Measurements from ENCODE around the gene ID3. TPM values are rescaled to one million over a fixed set of nuclear protein-coding genes. Genes with fewer than 3 reads are reported as not detected.

ID3 gene
- total RNA-seq, 1 experiment from 2014 or later, result 119 TPM

- Histone ChIP-seq H3K56ac (ENCODE audit: insufficient read length, low read depth, low read length) (no peak overlapping the region), H3K27me3 (ENCODE audit: insufficient read depth, low read length) (no peaks in the 10 kb centered on the region), H3K9me3 (ENCODE audit: control insufficient read depth, low read depth, low read length) (no peaks in the 10 kb centered on the region), H4K20me1 (ENCODE audit: control insufficient read depth, insufficient read depth, insufficient read length) (no peaks in the 10 kb centered on the region), H4K8ac (replicated peaks; ENCODE audit: insufficient read length, low read depth, low read length) (no peak overlapping the region), H3K23me2 (ENCODE audit: insufficient read length, low read depth, low read length, poor library complexity, severe bottlenecking) (no peaks in the 10 kb centered on the region), H3K79me2 (ENCODE audit: insufficient read depth, low read length) (no peaks in the 10 kb centered on the region), H3K9ac (ENCODE audit: extremely low read depth, insufficient read length, low read length) (no peak overlapping the region), H2BK5ac (ENCODE audit: insufficient read length, low read length) (no peak overlapping the region), H2BK20ac (ENCODE audit: low read depth, low read length, poor library complexity, severe bottlenecking) (no peak overlapping the region), H3K4me2 (ENCODE audit: insufficient read depth, insufficient read length, low read length) (no peak overlapping the region), H3K23ac (ENCODE audit: insufficient read length, low read depth, low read length) (no peak overlapping the region), H3K4ac (ENCODE audit: low read depth, low read length) (no peak overlapping the region), H3K18ac (ENCODE audit: insufficient read length, low read depth, low read length) (peak overlapping the region; percentile 31), H2BK12ac (ENCODE audit: insufficient read length, low read depth, low read length) (peak overlapping the region; percentile 29), H2BK15ac (ENCODE audit: low read depth, low read length) (no peak overlapping the region), H2AFZ (ENCODE audit: low read length) (no peak overlapping the region), H3K14ac (ENCODE audit: insufficient read depth, low read length) (no peak overlapping the region), H4K5ac (ENCODE audit: insufficient read length, low read depth, low read length) (peak overlapping the region; percentile 24), H3K27ac (ENCODE audit: insufficient read length, low read depth, low read length) (peak overlapping the region; percentile 86), H3T11ph (ENCODE audit: low read length) (no peak overlapping the region), H2BK120ac (ENCODE audit: low read depth, low read length, poor library complexity, severe bottlenecking) (no peak overlapping the region), H3K4me1 (ENCODE audit: insufficient read depth, low read length) (peaks cover 23% of the 10 kb centered on the region), H2AK5ac (ENCODE audit: insufficient read length, low read length) (no peak overlapping the region), H4K91ac (ENCODE audit: insufficient read length, low read depth, low read length) (no peak overlapping the region), H3K79me1 (ENCODE audit: insufficient read depth, low read depth, low read length, poor library complexity, severe bottlenecking) (no peaks in the 10 kb centered on the region)
- Mint-ChIP-seq H3K4me1 (peaks cover 64 to 69% of the 10 kb centered on the region in 2 experiments), H3K36me3 (ENCODE audit: insufficient read depth in 1 of 3, low read depth in 3 of 3) (no peaks in the 10 kb centered on the region), H3K27ac (peak overlapping the region; percentile 39 to 99 (median 83)), H3K27me3 (ENCODE audit: low read depth) (peaks cover 2% of the 10 kb centered on the region; the same call in 1 of the 2 replicates), H3K9me3 (no peaks in the 10 kb centered on the region), H3K4me3 (peak overlapping the region in 1 of 2 experiments; percentile 21; a peak in 2 of 5 replicates)
- TF ChIP-seq CTCF (conservative IDR thresholded peaks at IDR 0.05), result no peak
- no CpG with 5 or more reads among the region's 10 CpGs for WGBS (ENCODE audit: extremely low coverage, insufficient read length, low lambda C conversion rate)
- DNase-seq, result no peak
Observed at GRCh38 chr1:23596382-23597358, 37.4 kb upstream of the ID3 start.
